ENCODE measurements around the gene POLR1F.

GRCh38 chr7:19715499-19715898, 6.7 kb upstream of the POLR1F start:
- no peak for TF ChIP-seq EZH2 (IDR thresholded peaks at IDR 0.05; ENCODE audit: borderline replicate concordance, insufficient read depth, low read depth, low read length, poor library complexity, severe bottlenecking)
- TF ChIP-seq CTCF (IDR thresholded peaks at IDR 0.05): no peak
